IMR-90 (cell line): ENCODE data around the gene TBL3. TPM values are rescaled to one million over a fixed set of nuclear protein-coding genes. Genes with fewer than 3 reads are reported as not detected.

Experiments used
- ATAC-seq: fragments of 200-7000 bp; cut with Tn5 transposase; 2 replicates; pipeline ENCODE4 v1.9.1; 2020; ENCODE audit warnings: low read depth, mild to moderate bottlenecking, moderate library complexity
- BruUV-seq: library from RNA; stranded (reverse); fragments of 400-500 nt; replicated peaks from 2 replicates; lab custom pipeline; 2021; lab: Mats Ljungman, UMichigan
- CTCF ChIA-PET: fragments of 300-600 bp; formaldehyde crosslinking; extraction: SDS; loops from one replicate; lab custom pipeline; 2021; ENCODE audit warnings: antibody characterized with exemption; lab: Yijun Ruan, JAX
- POLR2A ChIA-PET: fragments of 300-600 bp; sonication (Branson Sonifier 250); formaldehyde crosslinking; loops from one replicate; lab custom pipeline; 2022; ENCODE audit warnings: antibody characterized with exemption; ENCODE audit not compliant: unreplicated experiment; lab: Charles Lee
- DNase-seq: peaks from one replicate; pipeline ENCODE4 v3.0.0; 2013
- H2AFZ ChIP-seq: replicated peaks from 2 replicates; pipeline ENCODE3; 2013; ENCODE audit warnings: low read length, mild to moderate bottlenecking; ENCODE audit not compliant: poor library complexity
- H2AK5ac ChIP-seq: 2 replicates; pipeline ENCODE4 v1.6.1; 2013; ENCODE audit warnings: low read depth, low read length, inconsistent platforms
- H2AK9ac ChIP-seq: replicated peaks from 2 replicates; pipeline ENCODE3; 2013; ENCODE audit warnings: mild to moderate bottlenecking, low read depth, low read length, moderate library complexity; ENCODE audit not compliant: poor library complexity
- H2BK120ac ChIP-seq: 2 replicates; pipeline ENCODE4 v1.6.1; 2013; ENCODE audit warnings: low read depth, low read length, inconsistent platforms
- H2BK15ac ChIP-seq: 3 replicates; pipeline ENCODE4 v1.6.1; 2013; ENCODE audit warnings: low read depth, low read length, inconsistent platforms
- H2BK20ac ChIP-seq: 2 replicates; pipeline ENCODE4 v1.6.1; 2013; ENCODE audit warnings: low read depth, mild to moderate bottlenecking, inconsistent platforms, low read length, moderate library complexity
- H2BK5ac ChIP-seq: 2 replicates; pipeline ENCODE4 v1.6.1; 2013; ENCODE audit warnings: mild to moderate bottlenecking, low read depth, low read length, inconsistent platforms; ENCODE audit not compliant: poor library complexity, severe bottlenecking
- H3K14ac ChIP-seq: replicated peaks from 2 replicates; pipeline ENCODE4 v1.6.1; 2013; ENCODE audit warnings: low read depth, low read length, inconsistent platforms
- H3K18ac ChIP-seq: 2 replicates; pipeline ENCODE4 v1.6.1; 2013; ENCODE audit warnings: low read depth, low read length, control low read depth
- H3K23ac ChIP-seq: 2 replicates; pipeline ENCODE4 v1.6.1; 2013; ENCODE audit warnings: low read depth, low read length, inconsistent platforms
- H3K27ac ChIP-seq: 2 replicates; pipeline ENCODE4 v1.5.1; 2013; ENCODE audit warnings: mild to moderate bottlenecking, control low read depth, low read length; ENCODE audit not compliant: insufficient read depth
- H3K27me3 ChIP-seq: 2 replicates; pipeline ENCODE4 v1.6.1; 2013; ENCODE audit warnings: low read length; ENCODE audit not compliant: control insufficient read depth, insufficient read depth
- H3K36me3 ChIP-seq: 2 replicates; pipeline ENCODE4 v1.6.1; 2013; ENCODE audit warnings: low read length, mixed read lengths; ENCODE audit not compliant: control insufficient read depth, insufficient read depth
- H3K4ac ChIP-seq: 2 replicates; pipeline ENCODE4 v1.6.1; 2013; ENCODE audit warnings: low read depth, low read length, inconsistent platforms
- H3K4me1 ChIP-seq: 2 replicates; pipeline ENCODE4 v1.6.1; 2013; ENCODE audit warnings: low read length, mixed read lengths; ENCODE audit not compliant: control insufficient read depth, insufficient read depth
- H3K4me2 ChIP-seq: 2 replicates; pipeline ENCODE4 v1.6.1; 2013; ENCODE audit warnings: low read depth, mild to moderate bottlenecking, control low read depth, low read length, moderate library complexity
- H3K4me3 ChIP-seq: 2 replicates; pipeline ENCODE4 v1.5.1; 2013; ENCODE audit warnings: low read depth, mild to moderate bottlenecking, control low read depth, low read length, moderate library complexity; ENCODE audit not compliant: insufficient read depth
- H3K56ac ChIP-seq: 2 replicates; pipeline ENCODE4 v1.6.1; 2013; ENCODE audit warnings: low read length, inconsistent platforms; ENCODE audit not compliant: insufficient read depth; ENCODE audit errors: extremely low read depth
- H3K79me1 ChIP-seq, 2 experiments: 2 replicates each; pipeline ENCODE4 v1.6.1; 2013; ENCODE audit warnings: low read length in 2 of 2, inconsistent platforms in 1 of 2, low read depth in 1 of 2
- H3K9ac ChIP-seq: 2 replicates; pipeline ENCODE4 v1.6.1; 2013; ENCODE audit warnings: low read depth, low read length, control low read depth
- H3K9me1 ChIP-seq: 2 replicates; pipeline ENCODE4 v1.6.1; 2013; ENCODE audit warnings: low read length, inconsistent platforms; ENCODE audit not compliant: insufficient read depth
- H3K9me3 ChIP-seq: 2 replicates; pipeline ENCODE4 v1.6.1; 2013; ENCODE audit warnings: low read length; ENCODE audit not compliant: control insufficient read depth, insufficient read depth
- H4K20me1 ChIP-seq: 2 replicates; pipeline ENCODE4 v1.6.1; 2013; ENCODE audit warnings: low read length, inconsistent platforms; ENCODE audit not compliant: insufficient read depth
- H4K5ac ChIP-seq: 2 replicates; pipeline ENCODE4 v1.6.1; 2013; ENCODE audit warnings: mild to moderate bottlenecking, low read depth, low read length, control low read depth
- H4K8ac ChIP-seq, 2 experiments: 2 replicates each; pipeline ENCODE4 v1.6.1; 2013; ENCODE audit warnings: low read depth in 2 of 2, low read length in 2 of 2, control low read depth in 1 of 2, inconsistent platforms in 1 of 2
- H4K91ac ChIP-seq: 2 replicates; pipeline ENCODE4 v1.6.1; 2013; ENCODE audit warnings: low read depth, low read length, inconsistent platforms; ENCODE audit not compliant: insufficient read depth
- BHLHE40 ChIP-seq: fragments of 150-350 bp; IDR thresholded peaks from 2 replicates; pipeline ENCODE4 v1.6.1; 2016; ENCODE audit warnings: mild to moderate bottlenecking, low read depth, low read length
- CEBPB ChIP-seq: IDR thresholded peaks from 2 replicates; pipeline ENCODE4 v1.6.1; 2012; ENCODE audit warnings: low read depth, low read length, improper control_type of control experiment
- CHD1 ChIP-seq: IDR thresholded peaks from 2 replicates; pipeline ENCODE4 v1.6.1; 2012; ENCODE audit warnings: low read depth, low read length, improper control_type of control experiment
- ELK1 ChIP-seq: fragments of 150-350 bp; IDR thresholded peaks from 2 replicates; pipeline ENCODE4 v1.6.1; 2016; ENCODE audit warnings: low read depth, mild to moderate bottlenecking, low read length, moderate library complexity, borderline replicate concordance
- FOS ChIP-seq: fragments of 150-350 bp; IDR thresholded peaks from 2 replicates; pipeline ENCODE4 v1.6.1; 2016; ENCODE audit warnings: low read depth, low read length
- MAFK ChIP-seq: IDR thresholded peaks from 2 replicates; pipeline ENCODE4 v1.6.1; 2012; ENCODE audit warnings: low read depth, low read length, improper control_type of control experiment
- MAZ ChIP-seq: IDR thresholded peaks from 2 replicates; pipeline ENCODE4 v1.6.1; 2012; ENCODE audit warnings: low read depth, mild to moderate bottlenecking, low read length, improper control_type of control experiment, moderate library complexity, borderline replicate concordance
- MXI1 ChIP-seq: IDR thresholded peaks from 2 replicates; pipeline ENCODE4 v1.6.1; 2012; ENCODE audit warnings: low read depth, mild to moderate bottlenecking, low read length, moderate library complexity, borderline replicate concordance
- RAD21 ChIP-seq: IDR thresholded peaks from 2 replicates; pipeline ENCODE4 v1.6.1; 2012; ENCODE audit warnings: low read length, improper control_type of control experiment
- RCOR1 ChIP-seq: IDR thresholded peaks from 2 replicates; pipeline ENCODE4 v1.6.1; 2012; ENCODE audit warnings: mild to moderate bottlenecking, low read length, improper control_type of control experiment; ENCODE audit not compliant: insufficient replicate concordance
- RFX5 ChIP-seq: IDR thresholded peaks from 2 replicates; pipeline ENCODE4 v1.8.0; 2012; ENCODE audit warnings: low read depth, mild to moderate bottlenecking, low read length, moderate library complexity
- SMC3 ChIP-seq: fragments of 150-350 bp; IDR thresholded peaks from 2 replicates; pipeline ENCODE4 v1.6.1; 2016; ENCODE audit warnings: low read depth, mild to moderate bottlenecking, antibody characterized with exemption, low read length, moderate library complexity
- WGBS, 2 experiments: methylation state at CpG; one replicate each; pipeline versions ENCODE4 v1.1.5 to v1.1.7; 2013; ENCODE audit warnings: missing lambda C conversion rate in 2 of 2; ENCODE audit not compliant: insufficient read length in 1 of 2; ENCODE audit errors: extremely low coverage in 2 of 2; 5-methylcytosine and 5-hydroxymethylcytosine counted together
- dilution Hi-C: fragments of 300-500 bp; cut with HindIII; formaldehyde crosslinking; loops from one replicate; pipeline ENCODE4 v1.14.3; 2018; ENCODE audit warnings: low sequenced_read_pairs; ENCODE audit not compliant: unreplicated experiment
- in situ Hi-C: fragments of 300-500 bp; cut with MboI; formaldehyde crosslinking; loops from 3 replicates; pipeline ENCODE4 v1.14.3; 2019; ENCODE audit warnings: low sequenced_read_pairs, inconsistent platforms, mixed read lengths
- intact Hi-C: fragments of 100-400 bp; cut with micrococcal nuclease; formaldehyde crosslinking; loops from 2 replicates; pipeline ENCODE4 v1.10.0; 2022
- polyA plus RNA-seq, 3 experiments: library from polyadenylated mRNA; depleted of rRNA; stranded (reverse); fragments of >200 nt; gene quantifications; 2 replicates each; pipeline ENCODE4 v1.2.3, GENCODE V29; 2012; ENCODE audit warnings: low replicate concordance in 1 of 3
- total RNA-seq: library from RNA; depleted of rRNA; stranded (reverse); fragments of >200 nt; gene quantifications from 2 replicates; pipeline ENCODE4 v1.2.3, GENCODE V29; 2012
- TF ChIP-seq, protein P1 (sequence below): conservative IDR thresholded peaks from 2 replicates; pipeline ENCODE4 v1.5.1; 2012; ENCODE audit warnings: mild to moderate bottlenecking, low read depth, low read length, improper control_type of control experiment

The TBL3 gene
- total and polyA plus RNA-seq, 2 of the 4 experiments (the other 2 are of a cell fraction) = 38.5 to 60.8 TPM

GRCh38 chr16:1964506-1965395, 7.1 kb upstream of the TBL3 start, which contains the start of gene RPS2:
RPS2 (minus strand) TSS chr16:1964826; CDS start chr16:1964625, 201 bp downstream.
- Histone ChIP-seq H3K4ac (peak within 1 kb of the TSS; percentile 95), H3K27ac (peak within 1 kb of the TSS; percentile 92), H3K18ac (peak within 1 kb of the TSS; percentile 34; the same call in 1 of the 2 replicates), H3K9me3 (no peaks in the 10 kb centered on the region), H4K5ac (peak within 1 kb of the TSS; percentile 81), H3K9ac (peak within 1 kb of the TSS; percentile 93), H4K20me1 (peaks cover 43% of the 10 kb centered on the region), H3K23ac (peak within 1 kb of the TSS; percentile 96), H2AFZ (peak within 1 kb of the TSS; percentile 95), H2AK5ac (peak within 1 kb of the TSS; percentile 91), H2BK15ac (no peak within 1 kb of the TSS), H3K36me3 (peaks cover 27% of the 10 kb centered on the region), H2AK9ac (peak within 1 kb of the TSS; percentile 97), H3K4me3 (peak within 1 kb of the TSS; percentile 87), H2BK5ac (peak within 1 kb of the TSS; percentile 78), H3K14ac (peak within 1 kb of the TSS; percentile 99), H3K4me2 (peak within 1 kb of the TSS; percentile 100), H4K91ac (peak within 1 kb of the TSS; percentile 86), H3K27me3 (no peaks in the 10 kb centered on the region), H3K79me1 (peaks cover 3 to 49% of the 10 kb centered on the region in 2 experiments), H2BK20ac (no peak within 1 kb of the TSS), H3K9me1 (0 out of 2 replicates have a peak, but pooled peaks cover 4% of the 10 kb centered on the region), H4K8ac (peak within 1 kb of the TSS; percentile 73 to 90; a peak in 3 of 4 replicates), H3K56ac (peak within 1 kb of the TSS; percentile 73), H2BK120ac (peak within 1 kb of the TSS; percentile 32; the same call in 1 of the 2 replicates), H3K4me1 (peaks cover 12% of the 10 kb centered on the region)
- ChIA-PET CTCF (interaction anchor here (0.9 to 1.0 kb wide), 2 partner anchors 152 to 176 kb away, joined by 3 read pairs; no protein-coding TSS in a partner anchor), POLR2A (interaction anchor here (0.6 to 1.0 kb wide), 4 partner anchors 15 to 176 kb away, joined by 3 to 9 read pairs (median 3); no protein-coding TSS in a partner anchor)
- DNase-seq = peak; percentile 98
- 1% methylated on average over 69 of the region's 97 CpGs; no CpG with 5 or more reads in 1 of the 2 experiments for WGBS, 2 experiments
- dilution Hi-C loops = no loop called here
- TSS peak; percentile 64 for BruUV-seq
- intact Hi-C loops = no loop called here
- in situ Hi-C loops = no loop called here
- peak; percentile 87 for ATAC-seq
- TF ChIP-seq MAFK = no peak
- TF ChIP-seq MAZ = peak; percentile 94
- TF ChIP-seq CEBPB = no peak
- no peak for TF ChIP-seq ELK1
- TF ChIP-seq FOS = no peak
- TF ChIP-seq CHD1 = peak; percentile 95; the same call in 1 of the 2 replicates
- TF ChIP-seq BHLHE40 = peak; percentile 70; the same call in 1 of the 2 replicates
- TF ChIP-seq RCOR1 = no peak
- TF ChIP-seq RAD21 = no peak
- TF ChIP-seq, protein P1, sequence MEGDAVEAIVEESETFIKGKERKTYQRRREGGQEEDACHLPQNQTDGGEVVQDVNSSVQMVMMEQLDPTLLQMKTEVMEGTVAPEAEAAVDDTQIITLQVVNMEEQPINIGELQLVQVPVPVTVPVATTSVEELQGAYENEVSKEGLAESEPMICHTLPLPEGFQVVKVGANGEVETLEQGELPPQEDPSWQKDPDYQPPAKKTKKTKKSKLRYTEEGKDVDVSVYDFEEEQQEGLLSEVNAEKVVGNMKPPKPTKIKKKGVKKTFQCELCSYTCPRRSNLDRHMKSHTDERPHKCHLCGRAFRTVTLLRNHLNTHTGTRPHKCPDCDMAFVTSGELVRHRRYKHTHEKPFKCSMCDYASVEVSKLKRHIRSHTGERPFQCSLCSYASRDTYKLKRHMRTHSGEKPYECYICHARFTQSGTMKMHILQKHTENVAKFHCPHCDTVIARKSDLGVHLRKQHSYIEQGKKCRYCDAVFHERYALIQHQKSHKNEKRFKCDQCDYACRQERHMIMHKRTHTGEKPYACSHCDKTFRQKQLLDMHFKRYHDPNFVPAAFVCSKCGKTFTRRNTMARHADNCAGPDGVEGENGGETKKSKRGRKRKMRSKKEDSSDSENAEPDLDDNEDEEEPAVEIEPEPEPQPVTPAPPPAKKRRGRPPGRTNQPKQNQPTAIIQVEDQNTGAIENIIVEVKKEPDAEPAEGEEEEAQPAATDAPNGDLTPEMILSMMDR = no peak
- TF ChIP-seq RFX5 = no peak
- 0 out of 2 replicates have a peak, but pooled peaks have one; percentile 62 for TF ChIP-seq MXI1
- TF ChIP-seq SMC3 = no peak
